Astrocyte of the spinal cord (primary cell): ENCODE results near the gene TNS1.
A peak's percentile ranks its signal among the peaks of the same experiment; 100 is the strongest.

ENCODE experiments used
- DNase-seq: peaks from one replicate; pipeline ENCODE4 v3.0.0; 2011; ENCODE audit warnings: low read depth, low spot score
- H3K4me3 ChIP-seq: 2 replicates; pipeline ENCODE4 v1.5.1; 2011; ENCODE audit warnings: low read depth, mild to moderate bottlenecking, low read length, moderate library complexity
- in situ Hi-C: cut with HindIII; loops from 2 replicates; pipeline ENCODE4 v1.10.0; 2017; ENCODE audit warnings: low sequenced_read_pairs
- TF ChIP-seq, protein P1 (sequence below): IDR thresholded peaks from 2 replicates; pipeline ENCODE4 v1.5.1; 2012; ENCODE audit warnings: low read depth, mild to moderate bottlenecking, low read length, inconsistent platforms

TNS1 gene

GRCh38 chr2:217757108-217757463, 245.7 kb downstream of the TNS1 start:
- TF ChIP-seq, protein P1, sequence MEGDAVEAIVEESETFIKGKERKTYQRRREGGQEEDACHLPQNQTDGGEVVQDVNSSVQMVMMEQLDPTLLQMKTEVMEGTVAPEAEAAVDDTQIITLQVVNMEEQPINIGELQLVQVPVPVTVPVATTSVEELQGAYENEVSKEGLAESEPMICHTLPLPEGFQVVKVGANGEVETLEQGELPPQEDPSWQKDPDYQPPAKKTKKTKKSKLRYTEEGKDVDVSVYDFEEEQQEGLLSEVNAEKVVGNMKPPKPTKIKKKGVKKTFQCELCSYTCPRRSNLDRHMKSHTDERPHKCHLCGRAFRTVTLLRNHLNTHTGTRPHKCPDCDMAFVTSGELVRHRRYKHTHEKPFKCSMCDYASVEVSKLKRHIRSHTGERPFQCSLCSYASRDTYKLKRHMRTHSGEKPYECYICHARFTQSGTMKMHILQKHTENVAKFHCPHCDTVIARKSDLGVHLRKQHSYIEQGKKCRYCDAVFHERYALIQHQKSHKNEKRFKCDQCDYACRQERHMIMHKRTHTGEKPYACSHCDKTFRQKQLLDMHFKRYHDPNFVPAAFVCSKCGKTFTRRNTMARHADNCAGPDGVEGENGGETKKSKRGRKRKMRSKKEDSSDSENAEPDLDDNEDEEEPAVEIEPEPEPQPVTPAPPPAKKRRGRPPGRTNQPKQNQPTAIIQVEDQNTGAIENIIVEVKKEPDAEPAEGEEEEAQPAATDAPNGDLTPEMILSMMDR = no peak
- in situ Hi-C loops = no loop called here
- no peak overlapping the region for H3K4me3 ChIP-seq
- no peak for DNase-seq

DNA sequence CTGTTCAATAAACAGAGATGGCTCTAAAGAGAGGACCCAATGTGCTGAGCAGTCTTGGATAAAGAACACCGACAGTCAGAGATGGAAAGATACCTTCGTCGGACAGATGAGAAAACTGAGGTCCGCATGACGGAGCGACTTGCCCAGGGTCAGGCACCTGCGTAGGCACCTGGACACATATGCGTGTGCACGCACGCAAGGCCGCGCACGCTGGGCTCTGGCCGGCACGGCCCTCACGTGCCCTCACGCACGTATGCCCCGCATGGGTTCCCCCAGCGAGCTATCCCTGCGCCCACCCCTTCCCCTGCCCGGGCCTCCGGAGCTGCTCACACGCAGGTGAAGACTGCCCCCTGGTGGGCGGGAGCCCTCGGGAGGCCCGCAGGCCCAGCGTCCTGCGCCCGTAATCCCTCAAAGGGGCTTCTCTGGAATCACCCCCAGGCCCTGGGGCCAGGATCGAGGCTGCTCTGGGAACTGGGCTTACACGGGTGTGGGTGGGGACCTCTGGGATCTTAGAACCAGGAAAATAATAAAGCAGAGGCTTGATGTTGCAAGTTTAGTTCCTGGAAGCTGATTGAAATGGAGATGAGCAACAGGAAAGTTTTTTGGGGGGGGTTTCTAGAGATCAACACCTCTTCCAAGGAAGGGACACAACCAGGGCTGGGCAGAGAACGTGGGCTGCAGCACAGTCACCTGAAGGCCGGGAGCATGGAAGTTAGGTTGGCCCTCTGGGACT, 246.3 kb downstream of the TNS1 start:
- no peak overlapping the region for H3K4me3 ChIP-seq
- TF ChIP-seq, protein P1 = peak; percentile 89
- in situ Hi-C loops = no loop called here
- peak; percentile 36 for DNase-seq

DNA sequence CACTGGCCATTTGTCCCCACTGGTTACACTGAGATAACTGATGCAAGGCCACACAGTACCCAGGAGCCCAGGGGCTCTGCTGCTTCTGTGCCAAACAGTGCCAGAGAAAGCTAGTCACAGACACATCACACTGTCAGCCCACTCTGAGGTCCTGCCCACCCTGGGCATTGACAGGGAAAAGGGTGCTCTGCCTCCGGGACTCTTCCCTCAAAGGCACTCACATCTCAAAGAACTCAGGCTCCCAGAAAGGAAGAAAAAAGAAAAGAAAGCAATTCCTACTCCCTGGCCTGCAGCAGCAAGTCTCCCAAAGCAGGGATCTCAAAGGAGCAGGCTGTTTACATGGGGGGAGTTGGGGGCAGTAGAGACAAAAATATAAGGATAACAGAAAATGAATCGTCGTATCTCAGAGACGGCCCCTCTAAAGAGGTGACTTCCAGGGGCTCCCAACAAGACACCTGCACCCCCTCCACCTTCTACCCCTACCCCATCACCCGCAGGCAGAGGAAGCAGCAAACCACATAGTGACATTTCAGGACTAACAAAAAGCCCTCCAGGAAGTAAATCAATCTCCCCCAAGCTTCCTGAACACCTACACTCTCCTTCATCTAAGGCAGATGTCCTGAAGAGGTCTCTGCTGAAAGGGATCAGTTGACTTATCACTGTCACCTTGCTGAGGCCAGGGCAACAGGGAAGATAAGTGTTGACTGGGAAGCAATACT, 247.6 kb downstream of the TNS1 start:
- in situ Hi-C loops = no loop called here
- H3K4me3 ChIP-seq = no peak overlapping the region
- DNase-seq = no peak
- TF ChIP-seq, protein P1 = no peak

DNA sequence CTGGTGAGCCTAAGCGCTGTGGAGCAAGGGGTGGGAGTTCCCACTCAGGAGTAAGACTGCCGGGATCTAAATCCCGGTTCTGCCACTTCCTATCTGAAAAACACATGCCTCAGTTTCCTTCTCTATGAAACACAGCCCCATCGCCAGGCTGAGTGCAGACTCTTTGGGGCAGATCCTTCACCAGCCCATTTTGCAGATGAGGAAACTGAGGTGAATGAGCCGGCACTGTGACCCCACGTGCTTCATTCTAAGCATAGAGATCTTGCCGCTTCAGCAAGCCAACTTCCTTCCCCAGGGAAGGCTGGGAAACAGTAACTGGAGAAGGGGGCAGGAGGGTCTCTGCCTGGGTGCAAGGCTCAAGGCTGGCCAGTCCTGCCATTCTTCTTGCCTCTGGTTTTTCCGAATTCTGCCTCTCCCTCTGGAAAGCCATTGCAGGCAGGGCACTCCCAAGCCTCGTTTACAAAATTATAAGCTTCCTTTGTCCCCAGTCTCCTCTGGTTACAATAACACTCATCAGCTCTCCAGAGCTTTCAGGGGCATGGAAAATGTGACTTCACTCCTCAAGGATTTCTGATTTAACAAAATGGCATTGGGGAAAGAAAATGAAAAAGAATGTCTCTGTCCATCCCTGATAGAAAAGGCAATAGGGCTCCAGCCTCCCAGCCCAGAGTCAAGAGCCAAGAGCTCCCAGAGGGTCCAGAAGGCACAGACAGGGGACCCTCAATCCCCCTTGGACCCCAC, 249.2 kb downstream of the TNS1 start:
- TF ChIP-seq, protein P1 = no peak
- in situ Hi-C loops = no loop called here
- no peak overlapping the region for H3K4me3 ChIP-seq
- peak; percentile 19 for DNase-seq

DNA sequence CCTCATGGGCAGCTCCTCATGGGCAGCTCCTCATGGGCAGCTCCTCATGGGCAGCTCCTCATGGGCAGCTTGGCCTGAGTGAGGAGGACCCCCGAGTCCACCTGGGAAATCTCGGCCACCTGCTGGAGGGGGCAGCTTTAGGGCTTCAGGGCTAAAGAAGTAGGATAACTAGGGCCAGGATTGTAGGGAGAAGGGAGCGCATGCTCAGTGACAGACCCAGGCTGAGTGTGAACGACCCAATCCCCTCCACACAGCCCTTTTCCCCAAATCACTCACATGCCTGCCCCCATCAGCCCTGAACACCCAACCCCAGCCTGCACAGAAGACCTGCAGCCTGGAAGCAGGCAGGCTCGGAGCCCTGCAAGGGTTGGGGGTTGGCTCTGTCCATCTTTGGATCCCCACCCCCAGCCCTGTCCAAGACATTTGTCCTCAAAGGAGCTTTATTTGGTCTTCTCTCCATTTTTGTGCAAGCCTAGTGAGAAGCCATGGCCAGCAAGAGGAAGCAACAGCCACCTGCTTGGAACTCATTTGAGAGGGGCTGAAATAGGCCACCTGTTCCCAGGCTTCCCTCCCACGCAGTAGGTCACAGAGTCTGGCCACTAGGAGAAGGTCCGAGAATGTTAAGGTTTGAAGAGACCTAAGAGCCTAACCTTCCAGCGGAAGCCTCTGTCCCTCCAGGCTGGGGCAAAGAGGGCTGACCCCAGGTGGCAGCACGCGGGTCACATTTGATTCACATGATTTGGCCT, 249.9 kb downstream of the TNS1 start:
- in situ Hi-C loops = no loop called here
- DNase-seq = no peak
- no peak overlapping the region for H3K4me3 ChIP-seq
- TF ChIP-seq, protein P1 = no peak

GRCh38 chr2:217751952-217752351, 250.8 kb downstream of the TNS1 start:
- TF ChIP-seq, protein P1 = no peak
- no peak overlapping the region for H3K4me3 ChIP-seq
- no peak for DNase-seq
- in situ Hi-C loops = no loop called here
